A549 treated with RU486 at 1 μM for 4 hours (cell line): ENCODE data around the gene PFKL. TPM values are rescaled to one million over a fixed set of nuclear protein-coding genes. Genes with fewer than 3 reads are reported as not detected.

Experiments
- total RNA-seq: library from RNA; stranded (reverse); fragments of 200-300 nt; extraction: Qiagen RNA extraction; gene quantifications from 5 replicates; pipeline ENCODE4 v1.2.3, GENCODE V29; 2022; ENCODE audit warnings: low read depth

PFKL gene
- 35.3 to 79.4 TPM (median 57.5 TPM) in 5 replicates for total RNA-seq

GRCh38 chr21:44299458-44300261 is at the start of gene PFKL:
Gene PFKL (plus strand): TSS chr21:44300053. CDS start chr21:44300106, 53 bp downstream.

GRCh38 chr21:44261675-44262295 is 38.1 kb upstream of the PFKL start, which contains the start of gene DNMT3L:
Gene DNMT3L (minus strand): TSS chr21:44261897. CDS start chr21:44261259, 638 bp downstream.

GRCh38 chr21:44285138-44285992 is 14.5 kb upstream of the PFKL start, which contains the start of gene AIRE:
Gene AIRE (plus strand): TSS chr21:44285876. CDS start chr21:44286007, 131 bp downstream.

DNA sequence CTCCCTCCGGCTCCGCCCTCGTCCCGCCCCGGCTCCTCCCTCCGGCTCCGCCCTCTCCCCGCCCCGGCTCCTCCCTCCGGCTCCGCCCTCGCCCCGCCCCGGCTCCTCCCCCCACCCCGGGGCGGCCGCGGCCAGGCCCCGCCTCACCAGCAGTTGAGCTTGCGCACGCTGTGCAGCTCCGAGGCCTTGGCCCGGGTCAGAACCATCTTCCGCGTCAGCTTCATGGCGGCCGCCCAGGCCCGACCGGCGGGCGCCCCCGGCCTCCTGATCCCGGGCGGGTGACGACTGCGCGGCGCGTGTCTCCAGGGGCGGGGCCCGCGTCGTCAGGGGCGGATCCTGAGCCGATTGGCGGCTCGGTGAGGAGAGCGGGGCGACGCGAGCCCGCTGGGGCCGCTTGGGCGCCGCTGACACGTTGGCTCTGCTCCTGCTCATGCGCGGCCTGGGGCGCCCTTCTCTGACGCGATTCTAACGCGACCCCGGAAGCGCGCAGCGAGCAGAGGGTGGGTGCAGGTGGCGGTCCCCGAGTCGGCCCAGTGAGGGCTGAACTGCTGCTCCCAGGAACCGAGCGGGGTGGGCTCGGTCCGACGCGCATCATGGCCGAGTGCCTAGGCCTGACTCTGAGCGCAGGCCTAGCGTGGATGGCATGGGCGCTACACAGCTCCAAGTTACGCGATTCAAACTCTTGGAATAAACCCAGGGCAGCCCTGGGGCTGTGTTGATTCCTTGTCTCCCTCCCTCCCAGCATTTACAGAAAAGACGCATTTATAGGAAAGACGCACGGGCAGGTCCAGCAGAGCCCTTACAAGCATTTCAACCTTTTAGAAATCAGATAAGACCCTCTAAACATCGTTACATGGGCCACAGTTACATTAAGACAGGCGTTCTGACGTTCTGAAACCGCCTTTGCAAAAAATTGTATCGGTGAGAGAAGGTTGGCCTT is 39.4 kb downstream of the PFKL start, which contains the start of gene CFAP410:
CFAP410 (minus strand) TSS at position 420 of the 940 bp plus-strand sequence; CDS start at position 224, 196 bp downstream.

DNA sequence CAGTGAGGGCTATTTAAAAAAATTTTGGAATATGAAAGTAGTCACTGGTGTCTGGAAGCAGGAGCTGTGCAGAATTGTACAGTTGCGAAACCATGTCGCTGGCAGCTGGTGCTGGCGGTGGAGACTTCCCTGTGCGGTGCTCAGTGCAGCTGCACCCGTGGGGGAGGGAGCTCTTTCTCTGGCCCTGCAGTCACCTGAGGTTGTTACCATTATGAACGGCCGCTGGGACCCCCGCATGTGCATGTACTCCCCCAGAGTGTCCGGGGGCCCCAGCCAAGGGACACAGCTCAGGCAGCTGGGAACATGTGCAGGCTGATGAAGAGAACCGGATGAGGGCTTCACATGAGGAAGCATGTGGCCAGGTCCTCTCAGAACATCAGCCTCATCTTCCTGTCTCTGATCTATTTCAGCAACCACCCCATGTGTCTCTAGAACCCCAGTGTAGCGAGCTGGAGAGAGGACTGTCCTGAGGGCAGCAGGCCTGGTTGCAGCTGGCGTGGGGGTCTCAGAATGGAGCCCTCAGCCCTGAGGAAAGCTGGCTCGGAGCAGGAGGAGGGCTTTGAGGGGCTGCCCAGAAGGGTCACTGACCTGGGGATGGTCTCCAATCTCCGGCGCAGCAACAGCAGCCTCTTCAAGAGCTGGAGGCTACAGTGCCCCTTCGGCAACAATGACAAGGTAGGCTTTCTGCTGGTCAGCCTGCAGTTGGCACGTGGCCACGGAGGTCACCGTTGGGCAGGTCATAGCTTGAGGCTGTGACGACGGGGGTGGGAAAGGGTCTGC is 53.5 kb downstream of the PFKL start, which contains the start of gene TRPM2:
TRPM2 (plus strand) TSS at position 431 of the 780 bp plus-strand sequence; CDS start at position 511, 80 bp downstream.

Other genes with a start within 250 kb of the PFKL start
- 1.4 to 2.7 TPM (median 2.3 TPM) in 5 replicates for gene PWP2, start 192.7 kb upstream of the PFKL start, total RNA-seq
- gene GATD3, start 166.4 kb upstream of the PFKL start, total RNA-seq = 2.4 to 6.4 TPM (median 3.9 TPM) in 5 replicates
- 2.2 to 3.0 TPM (median 2.9 TPM) in 5 replicates for gene ICOSLG, start 59.1 kb upstream of the PFKL start, total RNA-seq
- gene DNMT3L, start 38.2 kb upstream of the PFKL start, total RNA-seq = not detected in 5 replicates
- not detected in 5 replicates for gene AIRE, start 14.2 kb upstream of the PFKL start, total RNA-seq
- gene CFAP410, start 39.3 kb downstream of the PFKL start, total RNA-seq = 5.6 to 11.1 TPM (median 8.5 TPM) in 5 replicates
- 5.2 to 10.6 TPM (median 8.9 TPM) in 5 replicates for gene TRPM2, start 53.6 kb downstream of the PFKL start, total RNA-seq
- gene LRRC3, start 155.5 kb downstream of the PFKL start, total RNA-seq = 1.0 to 2.1 TPM (median 1.6 TPM) in 5 replicates
- gene KRTAP10-1, start 240.1 kb downstream of the PFKL start, total RNA-seq = not detected in 5 replicates